Adrenal gland (tissue), 12 donors: ENCODE measurements around the gene OR1M1. TPM values are rescaled to one million over a fixed set of nuclear protein-coding genes. Genes with fewer than 3 reads are reported as not detected.

ENCODE experiments used
- DNase-seq, 7 donors: peaks; one replicate each; pipeline ENCODE4 v3.0.0-alpha.2; 2019 to 2020
- H3K27ac ChIP-seq, 5 donors: fragments of 200-600 bp; sonication (generic) in 4 of 5; 1 replicate in 3 of 5; 2 replicates in 2 of 5; pipeline versions ENCODE4 v1.5.1 to v1.8.0; 2016 to 2020; ENCODE audit warnings: mild to moderate bottlenecking in 1 of 5
- H3K27me3 ChIP-seq: fragments of 200-600 bp; 2 replicates; pipeline ENCODE4 v1.8.0; 2021
- H3K36me3 ChIP-seq, 2 donors: fragments of 200-600 bp; replicated peaks in 1 of 2; 1 replicate in 1 of 2; 2 replicates in 1 of 2; pipeline versions ENCODE4 v1.5.1 to v1.8.0; 2018 to 2022
- H3K4me1 ChIP-seq, 2 donors: fragments of 200-600 bp; replicated peaks in 1 of 2; 1 replicate in 1 of 2; 2 replicates in 1 of 2; pipeline versions ENCODE4 v1.5.1 to v1.8.0; 2018 to 2021
- H3K4me3 ChIP-seq, 4 donors: fragments of 200-600 bp; sonication (generic) in 3 of 4; one replicate each; pipeline ENCODE4 v1.5.1; 2016 to 2018
- H3K9me3 ChIP-seq, 3 donors: fragments of 200-600 bp; sonication (generic) in 1 of 3; replicated peaks in 1 of 3; 1 replicate in 2 of 3; 2 replicates in 1 of 3; pipeline versions ENCODE4 v1.5.1 to v1.8.0; 2016 to 2021
- POLR2A ChIP-seq, 2 donors: fragments of 450-650 bp; IDR thresholded peaks; one replicate each; pipeline ENCODE4 v1.6.1; 2017; ENCODE audit warnings: antibody characterized with exemption in 2 of 2, mild to moderate bottlenecking in 2 of 2, moderate library complexity in 1 of 2
- WGBS, 4 donors: extraction: QIAGEN DNeasy Blood & Tissue Kit in 2 of 4; methylation state at CpG; one replicate each; pipeline versions ENCODE4 v1.1.5 to v1.1.7; 2013 to 2017; 5-methylcytosine and 5-hydroxymethylcytosine counted together
- intact Hi-C, 2 donors: fragments of 100-400 bp; cut with DNase I; formaldehyde crosslinking; loops; one replicate each; pipeline versions ENCODE4 v1.14.1 to v1.15.0; 2022 to 2023
- polyA plus RNA-seq, 3 donors: library from polyadenylated mRNA; stranded (reverse); fragments of 200-250 nt in 2 of 3; fragments of 350-450 nt in 1 of 3; fragmentation: Illumina TruSeq in 1 of 3; extraction: RNeasy Lipid Tissue Mini Kit (QIAGEN cat#74804) in 1 of 3; gene quantifications; one replicate each; pipeline ENCODE4 v1.2.3, GENCODE V29; 2013 to 2014
- total RNA-seq, 9 donors: library from RNA; depleted of rRNA in 4 of 9; stranded (reverse); fragments of >200 nt in 4 of 9; fragments of 120-200 nt in 1 of 9; fragmentation: NEBNext Ultra II Directional in 1 of 9; extraction: Animal tissue kit (Norgen Biotek cat#: 25700) in 1 of 9; gene quantifications; one replicate each; pipeline versions ENCODE4 v1.1.0 to v1.2.4, GENCODE V29; 2013 to 2023
- TF ChIP-seq, protein P1 (sequence below), 6 experiments: fragments of 450-650 bp in 4 of 6; fragments of 200-600 bp in 2 of 6; sonication (generic) in 1 of 6; IDR thresholded peaks; 1 replicate in 5 of 6; 2 replicates in 1 of 6; pipeline versions ENCODE4 v1.5.1 to v1.8.0; 2016 to 2021; ENCODE audit warnings: antibody characterized with exemption in 6 of 6, mild to moderate bottlenecking in 2 of 6, moderate library complexity in 1 of 6
- donor health status: healthy with polysubstance abuse.
- donor health status: Bipolar disorder and iron deficiency.
- donor health status: DM: yes; HTN: yes; CAD: no.
- donor health status: DM: no; HTN: no; CAD: no.
- donor health status: DM: no; HTN: no; CAD: no.
- donor health status: DM: yes; HTN: yes; CAD: no.

OR1M1 gene
- total and polyA plus RNA-seq, 12 donors = not detected

DNA sequence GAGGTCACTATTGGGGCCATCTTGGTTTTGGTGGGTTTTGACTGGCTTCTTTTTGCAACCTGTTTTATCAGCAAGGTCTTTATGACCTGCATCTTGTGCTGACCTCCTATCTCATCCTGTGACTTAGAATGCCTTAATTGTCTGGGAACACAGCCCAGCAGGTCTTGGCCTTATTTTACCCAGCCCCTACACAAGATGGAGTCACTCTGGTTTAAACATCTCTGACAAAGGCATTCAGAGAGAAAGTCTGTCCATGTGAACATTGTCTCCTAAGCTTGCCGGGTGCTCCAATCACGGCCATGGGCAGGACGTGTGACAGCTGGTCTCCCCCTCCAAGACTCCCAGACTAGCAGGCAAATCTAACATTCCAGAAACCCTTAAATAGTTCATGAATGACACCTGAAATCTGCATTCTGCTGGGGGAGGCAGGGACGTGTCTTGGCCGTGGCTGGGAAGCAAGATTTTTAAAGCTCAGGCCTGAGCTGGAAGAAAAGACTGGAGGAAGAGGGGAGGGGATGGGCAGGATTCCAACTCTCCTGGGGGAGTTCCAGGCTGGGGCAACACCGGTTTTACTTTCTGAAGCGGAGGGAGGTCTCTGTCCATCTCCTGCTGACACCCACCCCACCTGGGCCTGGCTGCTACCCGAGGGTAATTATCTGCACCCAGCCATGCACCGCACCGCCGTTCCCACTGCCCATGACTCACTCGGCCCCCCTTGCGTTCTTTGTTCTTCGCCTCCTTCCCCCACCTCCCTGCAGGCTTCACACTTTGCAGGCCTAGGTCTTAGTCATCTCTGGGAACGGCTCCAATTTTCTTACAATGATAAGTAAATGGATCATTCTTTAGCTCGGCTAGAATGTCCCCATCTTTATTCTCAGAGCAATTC is 11.6 kb upstream of the OR1M1 start:
- intact Hi-C loops = loop anchor here in 1 of 2 donors (10.0 kb wide), 1 partner anchor 421 kb away; no protein-coding TSS in a partner anchor
- Histone ChIP-seq H3K36me3 (no peaks in the 10 kb centered on the region), H3K27ac (no peak overlapping the region), H3K4me1 (peaks cover 0 to 5% of the 10 kb centered on the region in 2 donors), H3K4me3 (no peak overlapping the region), H3K27me3 (no peaks in the 10 kb centered on the region), H3K9me3 (no peaks in the 10 kb centered on the region)
- 15 to 29% (median 19%) methylated on average over 16 of the region's 16 CpGs for WGBS, 4 donors
- peak; percentile 84 to 93 (median 90) for DNase-seq
- TF ChIP-seq, protein P1, sequence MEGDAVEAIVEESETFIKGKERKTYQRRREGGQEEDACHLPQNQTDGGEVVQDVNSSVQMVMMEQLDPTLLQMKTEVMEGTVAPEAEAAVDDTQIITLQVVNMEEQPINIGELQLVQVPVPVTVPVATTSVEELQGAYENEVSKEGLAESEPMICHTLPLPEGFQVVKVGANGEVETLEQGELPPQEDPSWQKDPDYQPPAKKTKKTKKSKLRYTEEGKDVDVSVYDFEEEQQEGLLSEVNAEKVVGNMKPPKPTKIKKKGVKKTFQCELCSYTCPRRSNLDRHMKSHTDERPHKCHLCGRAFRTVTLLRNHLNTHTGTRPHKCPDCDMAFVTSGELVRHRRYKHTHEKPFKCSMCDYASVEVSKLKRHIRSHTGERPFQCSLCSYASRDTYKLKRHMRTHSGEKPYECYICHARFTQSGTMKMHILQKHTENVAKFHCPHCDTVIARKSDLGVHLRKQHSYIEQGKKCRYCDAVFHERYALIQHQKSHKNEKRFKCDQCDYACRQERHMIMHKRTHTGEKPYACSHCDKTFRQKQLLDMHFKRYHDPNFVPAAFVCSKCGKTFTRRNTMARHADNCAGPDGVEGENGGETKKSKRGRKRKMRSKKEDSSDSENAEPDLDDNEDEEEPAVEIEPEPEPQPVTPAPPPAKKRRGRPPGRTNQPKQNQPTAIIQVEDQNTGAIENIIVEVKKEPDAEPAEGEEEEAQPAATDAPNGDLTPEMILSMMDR (IDR thresholded peaks at IDR 0.05) = no peak
- no peak for TF ChIP-seq POLR2A (IDR thresholded peaks at IDR 0.05)

DNA sequence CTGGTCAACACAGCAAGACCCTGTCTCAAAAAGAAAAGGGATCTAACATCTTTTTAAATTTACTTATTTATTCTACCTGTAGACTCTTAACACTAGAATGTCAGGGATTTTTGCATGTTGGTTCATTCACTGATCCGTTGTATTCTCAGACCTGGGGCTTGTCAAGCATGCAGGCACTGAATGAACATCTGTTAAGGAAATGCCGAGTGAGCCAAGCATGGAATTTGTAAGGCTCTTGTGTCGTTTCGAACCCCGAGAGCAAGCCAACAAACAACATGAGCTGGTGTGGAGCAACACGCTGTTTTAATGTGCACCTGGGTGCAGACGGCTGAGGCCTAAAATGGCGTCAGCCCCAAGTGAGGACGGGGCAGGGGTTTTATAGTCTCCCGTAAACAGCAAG is 10.0 kb upstream of the OR1M1 start:
- H3K4me3 ChIP-seq = no peak overlapping the region
- H3K4me1 ChIP-seq = peaks cover 0 to 5% of the 10 kb centered on the region in 2 donors
- 81 to 91% (median 88%) methylated on average over 6 to 10 of the region's 10 CpGs for WGBS, 4 donors
- no peaks in the 10 kb centered on the region for H3K36me3 ChIP-seq
- no peak for DNase-seq
- no peaks in the 10 kb centered on the region for H3K27me3 ChIP-seq
- intact Hi-C loops = loop anchor here in 1 of 2 donors (10.0 kb wide), 1 partner anchor 422 kb away; no protein-coding TSS in a partner anchor
- TF ChIP-seq, protein P1 (IDR thresholded peaks at IDR 0.05) = no peak
- TF ChIP-seq POLR2A (IDR thresholded peaks at IDR 0.05) = no peak
- no peak overlapping the region for H3K27ac ChIP-seq
- no peaks in the 10 kb centered on the region for H3K9me3 ChIP-seq

DNA sequence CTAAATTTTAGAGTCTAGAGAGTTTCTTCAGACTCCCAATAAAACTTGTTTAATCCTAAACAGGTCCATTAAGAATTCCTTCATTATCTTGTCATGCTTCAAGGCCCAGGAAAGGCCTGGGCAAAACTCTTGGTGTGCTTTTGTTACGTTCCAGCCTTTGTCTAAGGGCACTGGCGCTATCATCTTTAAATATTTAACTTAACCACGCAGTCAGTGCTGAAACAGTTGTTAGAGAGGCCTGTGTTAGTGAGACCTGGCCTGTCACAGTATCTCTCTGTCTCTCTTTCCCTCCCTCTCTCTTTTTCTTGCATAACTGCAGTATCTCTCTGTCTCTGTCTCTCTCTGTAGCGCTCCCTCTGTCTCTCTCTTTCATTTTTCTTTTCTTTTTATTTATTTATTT is 8.2 kb upstream of the OR1M1 start:
- peaks cover 0 to 5% of the 10 kb centered on the region in 2 donors for H3K4me1 ChIP-seq
- no peak overlapping the region for H3K4me3 ChIP-seq
- WGBS, 4 donors = 87 to 91% (median 90%) methylated on average over 4 of the region's 4 CpGs
- TF ChIP-seq, protein P1 (IDR thresholded peaks at IDR 0.05) = no peak
- no peak for TF ChIP-seq POLR2A (IDR thresholded peaks at IDR 0.05)
- intact Hi-C loops = loop anchor here in 1 of 2 donors (10.0 kb wide), 1 partner anchor 424 kb away; no protein-coding TSS in a partner anchor
- H3K9me3 ChIP-seq = no peaks in the 10 kb centered on the region
- no peak for DNase-seq
- no peak overlapping the region for H3K27ac ChIP-seq
- H3K36me3 ChIP-seq = no peaks in the 10 kb centered on the region
- no peaks in the 10 kb centered on the region for H3K27me3 ChIP-seq

DNA sequence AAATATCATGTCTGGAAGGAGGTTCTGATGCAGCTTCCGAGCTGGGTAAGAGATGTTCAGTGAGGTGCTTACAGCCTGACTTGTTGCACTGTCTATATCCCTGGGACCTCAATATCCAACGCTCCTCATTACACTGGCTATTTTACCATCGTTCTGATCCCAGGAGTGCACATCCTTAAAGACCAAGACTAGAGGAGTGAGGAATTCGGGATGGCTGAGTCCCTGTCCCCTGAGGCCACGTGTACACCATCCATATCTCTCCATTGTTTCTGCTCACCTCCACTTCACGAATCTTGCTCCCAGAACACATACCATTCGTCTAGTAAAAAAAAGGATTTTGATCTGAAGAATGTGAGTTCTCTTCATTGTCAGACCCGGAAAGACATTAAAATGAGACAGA is 20.5 kb downstream of the OR1M1 start, which contains the start of gene OR7G2:
OR7G2 (minus strand) TSS at position 101 of the 400 bp plus-strand sequence. CDS start 4,232 bp downstream, outside the sequence.
- no peak within 1 kb of the TSS for H3K4me3 ChIP-seq
- intact Hi-C loops = no loop called here
- no peaks in the 10 kb centered on the region for H3K9me3 ChIP-seq
- no peaks in the 10 kb centered on the region for H3K4me1 ChIP-seq
- H3K27ac ChIP-seq = no peak within 1 kb of the TSS
- H3K36me3 ChIP-seq = no peaks in the 10 kb centered on the region
- 43 to 58% (median 53%) methylated on average over 8 of the region's 8 CpGs for WGBS, 4 donors
- no peak for TF ChIP-seq POLR2A (IDR thresholded peaks at IDR 0.05)
- TF ChIP-seq, protein P1 (IDR thresholded peaks at IDR 0.05) = no peak
- no peak for DNase-seq
- peaks cover 11% of the 10 kb centered on the region for H3K27me3 ChIP-seq
